Endothelial cell (in vitro differentiated cells): Measurements from ENCODE around the gene PEMT. TPM values are rescaled to one million over a fixed set of nuclear protein-coding genes. Genes with fewer than 3 reads are reported as not detected.

Experiments used
- DNase-seq: peaks from one replicate; pipeline ENCODE4 v3.0.0; 2021; ENCODE audit warnings: low spot score
- H3K27ac Mint-ChIP-seq: one replicate; pipeline ENCODE4 v1.8.0; 2021; ENCODE audit warnings: mixed read lengths, inconsistent platforms; ENCODE audit not compliant: unreplicated experiment
- H3K27me3 Mint-ChIP-seq: one replicate; pipeline ENCODE4 v1.8.0; 2021; ENCODE audit warnings: mild to moderate bottlenecking, moderate library complexity, mixed read lengths, inconsistent platforms; ENCODE audit not compliant: unreplicated experiment
- H3K36me3 Mint-ChIP-seq: one replicate; pipeline ENCODE4 v1.8.0; 2021; ENCODE audit warnings: mild to moderate bottlenecking, low read depth, mixed read lengths, inconsistent platforms; ENCODE audit not compliant: unreplicated experiment
- H3K4me1 Mint-ChIP-seq: one replicate; pipeline ENCODE4 v1.8.0; 2021; ENCODE audit warnings: mild to moderate bottlenecking, mixed read lengths, inconsistent platforms; ENCODE audit not compliant: unreplicated experiment
- H3K4me3 Mint-ChIP-seq: one replicate; pipeline ENCODE4 v1.8.0; 2021; ENCODE audit warnings: mild to moderate bottlenecking, mixed read lengths, inconsistent platforms; ENCODE audit not compliant: unreplicated experiment
- H3K9me3 Mint-ChIP-seq: one replicate; pipeline ENCODE4 v1.8.0; 2021; ENCODE audit warnings: mixed read lengths, inconsistent platforms; ENCODE audit not compliant: unreplicated experiment
- total RNA-seq: library from RNA; stranded (reverse); fragmentation: NEBNext Ultra II Directional; extraction: Animal tissue kit (Norgen Biotek cat#: 25700); gene quantifications from one replicate; pipeline ENCODE4 v1.2.1, GENCODE V29; 2021; ENCODE audit not compliant: unreplicated experiment
- TF ChIP-seq, protein P1 (sequence below): fragments of 200-600 bp; sonication (generic); IDR thresholded peaks from one replicate; pipeline ENCODE4 v1.5.0; 2021; ENCODE audit warnings: antibody characterized with exemption; ENCODE audit not compliant: unreplicated experiment

PEMT gene
- total RNA-seq, 1 donor from 2014 or later, result 29.7 TPM

- Mint-ChIP-seq H3K27me3 (peaks cover 6% of the 10 kb centered on the region), H3K36me3 (no peaks in the 10 kb centered on the region), H3K27ac (no peak overlapping the region), H3K9me3 (no peaks in the 10 kb centered on the region), H3K4me3 (no peak overlapping the region), H3K4me1 (no peaks in the 10 kb centered on the region)
- TF ChIP-seq, protein P1, sequence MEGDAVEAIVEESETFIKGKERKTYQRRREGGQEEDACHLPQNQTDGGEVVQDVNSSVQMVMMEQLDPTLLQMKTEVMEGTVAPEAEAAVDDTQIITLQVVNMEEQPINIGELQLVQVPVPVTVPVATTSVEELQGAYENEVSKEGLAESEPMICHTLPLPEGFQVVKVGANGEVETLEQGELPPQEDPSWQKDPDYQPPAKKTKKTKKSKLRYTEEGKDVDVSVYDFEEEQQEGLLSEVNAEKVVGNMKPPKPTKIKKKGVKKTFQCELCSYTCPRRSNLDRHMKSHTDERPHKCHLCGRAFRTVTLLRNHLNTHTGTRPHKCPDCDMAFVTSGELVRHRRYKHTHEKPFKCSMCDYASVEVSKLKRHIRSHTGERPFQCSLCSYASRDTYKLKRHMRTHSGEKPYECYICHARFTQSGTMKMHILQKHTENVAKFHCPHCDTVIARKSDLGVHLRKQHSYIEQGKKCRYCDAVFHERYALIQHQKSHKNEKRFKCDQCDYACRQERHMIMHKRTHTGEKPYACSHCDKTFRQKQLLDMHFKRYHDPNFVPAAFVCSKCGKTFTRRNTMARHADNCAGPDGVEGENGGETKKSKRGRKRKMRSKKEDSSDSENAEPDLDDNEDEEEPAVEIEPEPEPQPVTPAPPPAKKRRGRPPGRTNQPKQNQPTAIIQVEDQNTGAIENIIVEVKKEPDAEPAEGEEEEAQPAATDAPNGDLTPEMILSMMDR, result no peak
- no peak for DNase-seq
These were observed 45.5 kb downstream of the PEMT start for GRCh38 chr17:17545984-17546383.

DNA sequence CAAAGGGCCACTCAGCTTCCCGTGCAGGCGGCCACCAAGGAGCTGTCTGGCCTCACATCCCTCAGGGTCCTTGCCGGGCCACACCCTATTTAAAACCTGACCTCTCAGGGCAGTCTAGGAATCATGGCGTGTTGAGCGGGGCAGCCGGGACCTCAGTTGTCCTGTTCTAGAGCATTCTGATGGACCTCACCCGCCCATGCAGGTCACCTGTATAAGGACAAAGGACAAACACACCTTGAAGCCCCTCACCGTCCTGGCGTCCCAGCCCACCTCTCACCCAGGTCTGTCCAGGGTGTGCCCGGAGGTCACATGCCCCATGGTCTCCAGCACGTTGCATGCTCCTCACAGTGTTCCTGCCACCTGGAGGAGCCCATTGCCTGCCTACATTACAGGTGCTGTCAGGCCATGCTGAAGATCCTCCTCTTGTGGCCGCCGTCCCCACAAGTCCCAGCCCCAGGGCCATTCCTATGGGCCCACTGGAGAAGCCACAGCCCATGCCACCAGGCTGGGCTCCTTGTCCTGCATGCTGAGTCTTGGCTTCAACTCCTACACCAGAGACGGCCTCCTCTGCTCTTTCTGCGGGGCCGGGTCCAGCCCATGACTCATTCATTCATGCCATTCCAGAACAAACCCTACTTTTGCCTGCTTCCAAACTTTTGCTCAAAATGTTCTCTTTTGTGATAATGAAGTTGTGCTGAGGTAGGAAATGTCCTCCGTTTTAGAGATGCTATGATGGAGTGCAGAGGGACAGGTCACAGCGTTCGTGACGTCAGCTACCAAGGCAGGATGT, 46.3 kb downstream of the PEMT start:
- TF ChIP-seq, protein P1, result no peak
- Mint-ChIP-seq H3K27ac (no peak overlapping the region), H3K36me3 (no peaks in the 10 kb centered on the region), H3K9me3 (no peaks in the 10 kb centered on the region), H3K4me3 (no peak overlapping the region), H3K27me3 (peaks cover 6% of the 10 kb centered on the region), H3K4me1 (no peaks in the 10 kb centered on the region)
- no peak for DNase-seq

DNA sequence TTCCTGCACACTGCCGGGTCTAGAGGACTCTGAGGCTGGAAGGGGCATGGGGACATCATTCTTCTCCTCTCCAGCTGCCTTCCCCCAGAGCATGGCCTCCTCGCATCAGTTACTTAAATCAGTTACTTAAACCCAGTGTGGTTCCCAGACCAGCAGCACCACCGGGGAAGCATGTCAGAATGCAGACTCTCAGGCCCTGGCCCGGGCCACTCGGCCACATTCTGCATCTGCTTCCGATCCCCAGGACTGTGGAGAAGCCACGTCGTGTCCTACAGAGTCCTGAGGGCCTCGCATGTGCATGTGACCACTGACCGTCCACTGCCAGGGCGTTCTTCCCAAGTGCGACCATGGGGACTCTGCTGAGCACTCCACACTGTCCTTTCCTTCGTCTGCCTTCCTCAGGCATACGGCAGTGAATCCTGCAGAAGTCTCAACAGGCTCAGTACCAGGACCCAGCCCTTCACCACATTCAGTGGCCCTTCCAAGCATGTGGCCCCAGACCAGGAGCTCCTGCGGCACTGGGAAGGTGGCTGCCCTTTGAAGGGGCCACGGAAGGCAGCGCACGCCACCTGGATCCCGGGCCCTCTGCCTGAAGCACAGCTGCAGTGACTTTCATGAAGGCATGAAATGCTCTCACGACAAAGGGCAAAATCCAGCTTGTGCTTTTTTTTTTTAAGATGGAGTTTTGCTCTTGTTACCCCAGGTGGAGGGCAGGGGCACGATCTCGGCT, 48.4 kb downstream of the PEMT start:
- Mint-ChIP-seq H3K36me3 (no peaks in the 10 kb centered on the region), H3K27me3 (peaks cover 11% of the 10 kb centered on the region), H3K27ac (no peak overlapping the region), H3K4me3 (no peak overlapping the region), H3K9me3 (no peaks in the 10 kb centered on the region), H3K4me1 (no peaks in the 10 kb centered on the region)
- no peak for DNase-seq
- TF ChIP-seq, protein P1, result no peak

DNA sequence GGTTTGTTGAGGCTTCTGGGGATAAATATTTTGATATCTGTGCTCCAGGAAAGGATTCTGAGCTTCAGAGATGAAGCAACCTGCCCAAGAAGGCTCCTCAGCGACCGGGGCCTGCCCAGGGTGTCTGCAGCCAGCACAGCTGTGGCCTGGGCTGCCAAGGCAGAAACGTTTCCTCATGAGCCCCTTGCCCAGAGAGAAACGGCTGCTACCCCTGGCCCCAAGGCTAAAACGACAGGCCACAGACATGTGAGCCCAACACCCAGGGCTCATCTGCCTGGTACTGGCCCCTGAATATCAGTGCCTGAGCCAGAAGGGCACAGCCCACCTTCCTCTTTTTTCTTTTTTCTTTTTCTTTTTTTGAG, 49.9 kb downstream of the PEMT start:
- H3K27me3 Mint-ChIP-seq, result peaks cover 7% of the 10 kb centered on the region
- TF ChIP-seq, protein P1, result no peak
- no peaks in the 10 kb centered on the region for H3K4me1 Mint-ChIP-seq
- H3K36me3 Mint-ChIP-seq, result no peaks in the 10 kb centered on the region
- DNase-seq, result no peak
- H3K9me3 Mint-ChIP-seq, result no peaks in the 10 kb centered on the region
- no peak overlapping the region for H3K27ac Mint-ChIP-seq
- H3K4me3 Mint-ChIP-seq, result no peak overlapping the region

DNA sequence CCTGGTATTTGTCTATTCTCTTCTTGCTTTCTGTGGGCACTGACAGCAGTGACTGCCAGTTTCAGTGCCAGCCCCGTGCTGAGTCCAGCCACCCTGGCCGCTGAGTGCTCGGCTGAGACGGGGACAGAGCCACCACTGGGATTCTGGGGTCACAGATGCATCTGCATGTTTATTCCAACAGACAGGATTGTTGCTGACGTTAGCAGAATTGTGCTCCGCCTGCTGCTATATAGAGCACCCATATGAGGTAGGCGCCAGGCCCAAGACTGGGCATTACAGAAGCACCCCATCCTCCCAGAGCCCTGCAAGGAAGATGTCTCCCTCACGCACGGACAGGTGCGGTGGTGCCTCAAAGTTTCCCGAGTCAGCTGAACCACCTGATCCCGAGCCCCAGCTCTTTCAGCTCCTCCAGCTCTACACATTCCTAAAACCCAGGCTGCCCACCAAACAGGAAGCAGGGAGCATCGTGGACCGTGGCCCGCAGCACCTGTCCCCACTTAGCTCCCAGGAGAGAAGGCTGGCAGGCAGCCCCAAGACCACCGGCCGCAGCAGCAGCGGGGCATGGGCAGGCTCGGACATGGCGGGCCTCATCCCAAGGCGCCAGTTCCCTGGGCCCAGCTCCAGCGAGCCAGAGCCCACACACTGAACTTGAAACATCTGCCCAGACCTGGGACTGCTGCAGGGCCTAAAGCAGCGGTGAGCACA, 50.4 kb downstream of the PEMT start:
- Mint-ChIP-seq H3K4me1 (no peaks in the 10 kb centered on the region), H3K27ac (no peak overlapping the region), H3K36me3 (no peaks in the 10 kb centered on the region), H3K9me3 (no peaks in the 10 kb centered on the region), H3K27me3 (peaks cover 7% of the 10 kb centered on the region), H3K4me3 (no peak overlapping the region)
- no peak for DNase-seq
- TF ChIP-seq, protein P1, result no peak
